HG03097 (cell line): Measurements from ENCODE around the gene SMYD3.

ENCODE experiments used
- ATAC-seq: cut with Tn5 transposase; IDR thresholded peaks from one replicate; pipeline ENCODE4 v1.9.1; 2021; ENCODE audit not compliant: unreplicated experiment, low FRiP score

The SMYD3 gene

DNA sequence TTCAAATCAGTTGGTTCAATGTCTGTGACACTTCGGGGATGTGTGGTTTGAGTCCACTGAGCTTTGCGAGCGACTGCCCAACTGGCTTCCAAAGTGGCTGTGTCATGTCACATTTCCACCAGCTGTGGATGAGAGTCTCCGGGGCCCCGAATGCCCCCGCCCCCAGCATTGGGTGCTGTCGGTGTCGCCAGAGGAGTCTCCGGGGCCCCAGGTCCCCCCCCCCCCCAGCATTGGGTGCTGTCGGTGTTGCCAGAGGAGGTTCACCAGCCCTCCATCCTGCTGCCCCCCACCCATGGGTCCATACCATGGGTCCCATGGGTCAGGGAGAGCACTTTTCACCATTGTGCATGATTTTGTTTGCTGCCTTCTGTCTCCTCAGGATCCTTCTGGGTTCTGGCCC lies 9.0 kb upstream of the SMYD3 start:
- no peak for ATAC-seq

DNA sequence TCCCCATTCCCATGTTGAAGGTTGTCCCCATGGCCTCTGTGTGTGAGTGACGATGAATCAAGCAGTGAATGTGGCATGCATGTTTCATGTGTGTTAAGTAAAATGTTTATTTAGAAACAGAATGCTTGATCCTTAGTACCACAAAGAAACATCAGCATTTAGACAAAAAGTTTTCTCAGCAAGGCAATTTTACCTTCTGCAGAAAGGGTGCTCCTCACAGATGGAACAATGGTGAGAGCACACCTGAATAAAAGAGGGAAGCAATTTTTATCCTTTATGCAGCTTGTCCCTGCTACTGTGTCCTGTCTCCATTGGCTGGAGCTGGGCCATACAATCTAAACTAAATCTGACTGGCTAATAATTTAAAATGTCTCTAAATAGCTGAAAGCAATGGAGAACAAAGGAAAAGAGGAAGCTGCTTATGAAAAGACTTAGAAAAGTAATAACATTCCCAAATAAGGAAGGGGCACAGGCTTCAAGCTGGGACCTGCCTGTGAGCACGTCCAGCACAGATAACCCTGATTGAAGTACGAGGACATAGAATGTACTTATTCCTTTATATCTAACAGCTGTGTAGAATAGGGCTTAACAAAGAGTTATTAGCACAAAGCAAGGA lies 8.4 kb upstream of the SMYD3 start:
- no peak for ATAC-seq

DNA sequence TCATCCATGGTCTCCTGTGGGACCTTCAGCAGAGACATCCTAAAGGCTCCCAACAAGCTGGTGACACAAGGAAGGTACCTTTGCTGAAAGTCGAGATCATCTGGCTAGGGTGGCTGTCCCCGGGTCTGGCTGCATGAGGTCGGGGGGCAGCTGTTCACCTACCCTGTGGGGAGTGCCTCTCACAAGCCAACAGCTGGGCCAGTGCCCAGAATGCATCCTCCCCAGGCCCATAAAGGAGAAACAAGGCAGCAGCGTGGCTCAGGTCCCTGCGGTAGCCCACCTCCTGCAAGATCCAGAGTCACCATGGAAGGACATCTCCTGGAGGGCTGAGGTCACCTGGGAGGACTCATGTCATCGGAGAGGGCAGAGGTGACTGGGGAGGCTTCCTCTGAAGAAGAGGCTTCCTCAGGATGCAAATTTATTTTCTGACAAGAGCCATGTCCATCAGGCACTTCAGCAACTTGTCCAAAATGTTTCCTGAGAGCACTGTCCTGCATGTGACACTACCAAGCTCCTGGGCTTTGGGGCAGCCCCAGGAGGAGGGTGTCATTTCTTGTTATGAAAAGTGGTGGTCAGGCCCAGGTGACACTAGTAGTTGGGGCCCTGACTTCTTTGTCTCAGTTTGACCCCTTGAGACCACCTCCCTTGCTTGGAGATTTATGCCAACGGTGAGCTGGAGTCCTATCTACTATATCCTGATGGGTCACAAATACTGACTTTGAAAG lies 6.7 kb upstream of the SMYD3 start:
- no peak for ATAC-seq

DNA sequence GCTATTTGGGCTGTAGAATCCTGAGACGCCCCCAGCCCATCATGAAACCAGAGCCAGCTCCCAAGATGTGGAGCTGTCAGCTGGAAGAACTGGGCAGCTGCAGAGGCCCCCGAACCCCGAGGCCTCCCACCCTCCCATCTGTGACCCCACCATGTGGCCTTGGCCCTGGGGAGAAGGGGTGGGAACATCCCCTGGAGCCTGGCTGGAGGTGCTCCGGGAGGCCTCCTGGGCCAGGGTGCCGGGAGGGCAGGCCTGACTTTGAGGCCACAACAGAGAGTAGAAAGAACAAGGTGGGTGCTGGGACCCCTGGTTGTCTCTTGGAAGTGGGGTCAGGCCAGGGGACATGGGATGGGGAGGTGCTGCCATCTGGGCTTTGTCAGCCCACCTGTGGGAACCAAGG lies 6.0 kb upstream of the SMYD3 start:
- no peak for ATAC-seq

DNA sequence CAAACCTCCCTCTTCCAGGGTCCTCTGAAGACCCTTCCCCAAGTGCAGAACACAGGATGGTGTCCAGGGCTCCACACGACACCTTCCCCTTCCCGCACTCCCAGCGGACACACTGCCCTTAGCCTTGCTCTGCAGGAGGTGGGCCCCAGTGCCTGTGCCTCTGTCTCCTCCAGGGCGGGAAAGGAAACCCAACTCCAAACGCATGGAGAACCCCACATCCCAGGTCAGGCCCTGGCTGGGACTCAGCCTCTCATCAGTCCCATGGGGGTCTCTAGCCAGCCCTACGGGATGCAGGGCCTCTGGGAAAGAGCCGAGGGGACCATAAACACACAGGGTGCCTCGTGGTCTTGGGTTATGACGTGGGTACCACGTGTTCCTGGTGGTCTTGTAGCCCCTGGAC lies 5.6 kb upstream of the SMYD3 start:
- ATAC-seq, result no peak

DNA sequence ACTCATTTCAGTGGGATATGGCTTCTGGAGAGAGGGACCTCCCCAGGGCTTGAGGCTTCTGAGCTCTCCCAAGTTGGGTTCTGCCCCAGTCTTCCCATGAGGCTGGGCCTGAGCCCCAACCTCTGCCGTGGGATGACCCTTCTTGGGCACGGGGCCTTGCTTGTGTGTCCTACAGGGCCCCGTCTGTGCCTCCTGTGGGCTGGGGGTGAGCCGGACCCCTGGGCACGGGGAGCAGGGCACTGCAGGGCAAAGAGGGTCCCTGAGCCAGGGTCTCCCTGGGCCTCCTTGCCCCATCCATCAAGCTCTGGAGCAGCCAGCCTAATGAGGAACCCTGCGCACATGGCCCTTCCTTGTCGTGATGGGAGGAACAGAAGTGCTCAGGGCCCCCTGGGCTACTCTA lies 5.2 kb upstream of the SMYD3 start:
- no peak for ATAC-seq

DNA sequence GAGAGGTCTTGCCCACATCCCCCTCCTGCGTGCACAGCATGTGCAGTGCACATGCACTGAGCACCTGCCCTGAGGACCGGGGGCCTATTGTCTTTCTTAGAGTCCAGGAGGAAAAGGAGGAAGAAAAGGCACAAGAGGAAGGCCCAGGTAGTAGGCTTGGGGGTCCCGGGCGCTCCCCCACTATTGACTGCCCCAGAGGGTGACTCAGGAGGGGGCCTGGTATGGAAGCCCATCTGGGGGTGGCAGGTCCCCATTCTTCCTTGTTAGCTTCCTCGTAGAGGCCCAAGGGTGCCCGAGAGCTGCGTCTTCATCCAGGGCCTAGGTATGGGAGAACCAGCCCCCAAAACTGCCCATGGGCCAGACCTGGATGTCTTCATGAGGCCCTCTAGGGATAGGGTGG lies 4.1 kb upstream of the SMYD3 start:
- ATAC-seq, result no peak

DNA sequence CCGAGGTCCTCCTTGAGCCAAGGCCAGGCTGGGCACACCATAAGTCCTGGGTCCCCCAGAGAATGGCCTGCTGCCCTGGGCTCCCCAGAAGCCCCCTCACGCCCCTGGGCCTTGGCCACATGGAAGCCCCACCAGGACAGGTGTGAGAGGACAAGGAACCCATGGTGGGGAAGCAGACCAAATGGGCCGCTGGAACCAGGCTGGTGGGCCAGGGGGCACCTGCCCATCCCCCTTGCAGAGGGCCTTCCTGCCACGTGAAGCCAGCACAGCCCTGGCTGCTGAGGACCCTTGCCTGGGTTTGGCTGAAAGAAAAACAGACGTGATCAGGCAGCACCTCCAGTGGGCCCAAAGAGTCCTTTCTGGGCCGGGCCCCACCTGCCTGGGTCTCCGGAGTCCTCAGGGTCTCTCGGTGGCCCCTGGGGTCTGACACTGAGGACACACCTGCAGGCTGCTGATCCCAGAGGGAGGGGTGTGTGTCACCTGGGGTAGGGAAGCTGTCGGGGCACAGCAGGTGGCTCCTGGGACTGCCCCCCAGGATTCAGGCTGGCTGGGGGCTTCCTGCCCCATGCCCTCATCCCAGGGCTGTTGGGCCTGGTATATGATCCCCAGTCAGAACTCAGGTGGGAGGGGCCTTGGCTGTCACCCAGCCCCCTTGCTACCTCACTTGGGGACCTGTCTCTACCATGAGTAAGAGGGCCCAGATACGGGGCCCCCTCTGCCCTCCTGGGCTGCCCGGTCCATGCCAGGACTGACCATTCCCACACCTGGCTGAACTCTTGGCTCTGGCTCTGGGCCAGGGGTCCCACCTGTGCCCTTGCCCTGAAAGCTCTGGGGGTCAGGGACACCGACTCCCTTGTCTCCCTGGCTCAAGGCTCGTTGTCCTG lies 3.3 kb upstream of the SMYD3 start:
- no peak for ATAC-seq

DNA sequence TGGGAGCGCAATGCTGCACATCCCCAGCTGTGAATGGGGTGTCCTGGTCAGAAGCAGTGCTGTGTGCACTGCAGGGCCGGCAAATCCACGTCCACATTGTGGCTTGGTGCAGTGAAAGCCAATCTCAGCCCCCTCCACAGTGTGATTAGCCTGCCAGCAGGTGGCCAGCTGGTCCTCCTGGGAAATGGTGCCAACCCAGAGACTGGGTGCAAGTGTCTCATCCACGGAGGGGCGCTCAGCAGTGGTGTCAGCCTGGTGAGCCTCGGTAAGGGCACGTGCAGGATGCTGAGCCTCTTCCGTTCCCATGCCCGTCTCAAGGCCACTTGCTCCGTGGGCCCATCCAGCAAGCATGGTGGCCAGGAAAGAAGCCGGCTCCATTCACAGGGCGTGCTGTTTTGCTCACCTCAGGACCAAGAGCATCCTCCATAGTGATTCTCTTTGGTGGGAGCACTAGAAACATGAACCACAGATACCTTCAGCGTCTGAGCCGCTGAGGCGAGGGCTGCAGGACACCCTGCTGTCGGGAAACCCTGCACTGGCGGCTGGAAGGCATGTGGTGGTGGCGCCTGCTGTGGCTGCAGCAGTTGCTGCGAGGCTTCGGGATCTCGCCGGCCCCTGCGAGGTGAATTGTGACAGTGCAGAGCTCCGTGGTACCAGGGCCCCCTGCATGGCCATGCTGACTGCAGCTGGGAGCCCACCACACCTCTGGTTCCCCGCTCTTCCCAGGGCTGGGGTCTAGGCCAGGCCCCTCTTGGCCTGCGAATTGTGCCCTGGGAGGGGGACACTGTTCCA lies 2.0 kb upstream of the SMYD3 start:
- ATAC-seq, result no peak

DNA sequence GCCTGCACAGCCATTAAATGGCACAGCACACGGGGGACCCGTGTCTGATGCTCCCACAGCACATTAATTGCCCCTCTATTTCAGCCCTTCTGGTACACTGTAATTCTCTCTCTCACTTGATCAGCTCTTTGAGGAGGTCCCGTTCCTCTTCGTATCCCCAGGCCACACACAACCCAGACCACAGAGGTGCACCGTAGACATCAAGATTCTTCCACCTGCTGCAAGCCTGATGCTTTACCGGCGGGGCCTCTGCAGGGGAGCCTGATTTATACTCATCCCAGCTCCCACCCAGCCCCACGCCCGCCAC lies 759 bp downstream of the SMYD3 start:
- no peak for ATAC-seq

DNA sequence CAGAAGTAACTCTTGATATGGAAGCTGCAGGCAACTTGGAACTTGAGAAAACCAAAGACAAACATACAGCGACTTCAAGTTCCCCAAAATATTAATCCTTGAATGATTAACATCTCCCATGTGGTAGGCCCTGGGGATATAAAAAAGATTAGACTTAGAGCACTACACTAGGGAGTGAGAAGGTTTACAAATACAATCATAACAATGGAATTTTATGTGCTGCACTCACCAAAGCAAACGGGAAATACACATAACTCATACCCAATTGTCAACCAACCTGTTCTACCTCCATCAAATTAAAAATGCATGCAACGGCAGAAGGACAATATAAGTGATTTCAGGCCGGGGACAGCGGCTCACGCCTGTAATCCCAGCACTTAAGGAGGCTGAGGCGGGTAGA lies 3.7 kb downstream of the SMYD3 start:
- ATAC-seq, result no peak

DNA sequence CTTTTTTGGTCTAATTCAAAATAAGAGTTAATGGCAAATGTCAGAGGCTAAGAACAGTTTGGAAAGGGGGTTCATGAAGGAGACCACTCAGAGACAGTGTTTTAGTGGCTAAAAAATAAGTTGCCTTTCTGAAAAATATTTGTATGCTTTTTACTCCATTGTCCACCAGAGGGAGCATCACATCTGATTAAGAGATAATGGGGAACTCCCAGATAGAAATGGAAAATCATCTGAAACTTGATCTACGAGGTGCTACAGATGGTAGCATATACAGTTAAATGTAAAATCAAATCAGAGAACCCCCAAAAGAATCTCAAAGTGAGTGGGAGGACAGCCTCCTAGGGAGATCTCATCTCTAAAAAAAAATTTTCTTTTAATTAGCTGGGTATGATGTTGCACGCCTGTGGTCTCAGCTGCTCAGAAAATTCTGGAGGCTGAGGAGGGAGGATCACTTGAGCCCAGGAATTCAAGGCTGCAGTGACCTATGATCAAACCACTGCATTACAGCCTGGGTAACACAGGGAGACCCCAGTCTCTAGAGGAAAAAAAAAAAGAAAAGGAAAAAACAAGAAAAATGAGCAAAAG lies 9.7 kb downstream of the SMYD3 start:
- ATAC-seq, result no peak

DNA sequence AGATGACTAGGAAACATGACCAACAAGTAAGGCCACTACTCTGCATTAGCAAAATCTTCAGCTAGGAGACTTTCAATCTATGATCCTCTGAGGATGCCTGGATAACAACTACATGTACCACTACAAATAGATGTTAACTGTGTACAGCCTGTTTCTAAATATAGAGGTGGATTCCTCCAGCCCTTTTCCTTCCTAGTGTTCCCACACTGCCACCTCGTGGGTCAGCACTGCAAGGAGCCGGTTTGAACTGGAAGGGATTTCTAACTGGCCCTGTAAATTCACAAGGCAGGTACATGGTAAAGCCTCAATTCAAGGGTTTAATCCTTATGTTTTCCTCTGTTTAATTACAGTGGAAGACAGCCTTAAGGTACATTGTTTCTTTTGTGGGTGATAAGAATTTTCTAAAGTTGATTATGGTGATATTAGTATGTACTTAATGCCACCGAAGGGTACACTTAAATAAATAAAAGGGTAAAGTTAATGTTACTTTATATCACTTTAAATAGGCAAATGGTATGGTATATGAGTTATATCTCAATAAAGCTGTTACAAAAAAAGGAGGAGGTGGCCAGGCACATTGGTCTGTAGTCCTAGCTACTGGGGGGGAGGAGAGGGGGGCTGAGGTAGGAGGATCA lies 14.4 kb downstream of the SMYD3 start:
- no peak for ATAC-seq

DNA sequence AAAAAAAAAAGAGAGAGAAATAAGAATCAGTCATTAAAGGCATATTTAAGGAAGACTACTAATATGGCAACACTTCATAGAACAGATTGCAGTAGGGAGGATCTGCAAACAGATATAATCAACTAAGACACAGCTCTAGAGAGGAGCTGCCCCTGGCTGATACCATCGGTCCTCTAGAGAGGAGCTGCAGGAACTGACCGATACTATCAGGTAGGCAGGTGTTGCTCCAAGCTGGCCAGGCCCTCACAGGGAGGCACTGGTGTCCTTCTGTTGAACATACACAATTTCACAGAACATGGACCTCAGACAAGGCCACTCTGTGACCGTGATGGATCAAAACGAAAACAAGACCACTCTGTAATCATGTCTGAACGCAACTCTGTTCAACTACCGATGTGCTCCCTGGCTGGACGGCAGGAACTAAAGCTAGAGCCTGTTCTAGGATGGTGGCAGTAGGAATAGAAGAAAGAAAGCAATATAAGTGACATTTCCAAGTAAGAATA lies 15.5 kb downstream of the SMYD3 start:
- no peak for ATAC-seq

DNA sequence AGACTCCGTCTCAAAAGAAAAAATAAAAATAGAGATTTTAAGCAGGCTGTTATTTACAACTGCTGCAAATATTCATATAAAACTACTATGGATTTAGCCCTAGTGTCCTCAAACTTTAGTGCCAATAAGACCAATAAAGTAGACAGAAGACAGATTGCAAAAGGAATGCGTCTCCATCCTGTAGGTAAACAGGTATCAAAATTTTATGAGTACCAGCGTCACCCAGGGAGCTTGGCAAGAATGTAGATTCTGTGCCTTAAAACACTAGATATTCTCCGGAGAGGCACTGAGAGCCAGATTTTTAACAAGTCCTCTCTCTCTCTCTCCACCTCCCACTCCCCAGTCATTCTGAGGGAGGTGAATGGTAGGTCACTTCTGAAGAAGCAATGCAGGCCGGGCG lies 18.4 kb downstream of the SMYD3 start:
- ATAC-seq, result no peak

DNA sequence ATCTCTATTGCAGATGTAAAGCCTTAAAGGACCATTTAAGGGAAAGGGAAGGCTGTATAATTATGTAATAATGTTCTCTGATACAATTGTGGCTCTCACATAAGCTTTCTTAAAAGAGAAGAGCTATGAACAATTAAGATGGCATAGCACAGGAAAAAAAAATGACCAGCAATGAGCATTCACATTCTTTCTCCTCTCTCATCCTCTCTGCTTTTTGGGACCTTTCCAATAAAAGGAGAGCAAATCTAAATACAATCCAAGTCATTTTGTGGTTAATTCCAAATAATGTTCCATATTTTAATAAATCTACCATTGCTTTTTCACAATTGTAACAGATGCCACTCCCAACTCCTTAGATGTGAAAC lies 23.5 kb downstream of the SMYD3 start:
- ATAC-seq, result no peak

DNA sequence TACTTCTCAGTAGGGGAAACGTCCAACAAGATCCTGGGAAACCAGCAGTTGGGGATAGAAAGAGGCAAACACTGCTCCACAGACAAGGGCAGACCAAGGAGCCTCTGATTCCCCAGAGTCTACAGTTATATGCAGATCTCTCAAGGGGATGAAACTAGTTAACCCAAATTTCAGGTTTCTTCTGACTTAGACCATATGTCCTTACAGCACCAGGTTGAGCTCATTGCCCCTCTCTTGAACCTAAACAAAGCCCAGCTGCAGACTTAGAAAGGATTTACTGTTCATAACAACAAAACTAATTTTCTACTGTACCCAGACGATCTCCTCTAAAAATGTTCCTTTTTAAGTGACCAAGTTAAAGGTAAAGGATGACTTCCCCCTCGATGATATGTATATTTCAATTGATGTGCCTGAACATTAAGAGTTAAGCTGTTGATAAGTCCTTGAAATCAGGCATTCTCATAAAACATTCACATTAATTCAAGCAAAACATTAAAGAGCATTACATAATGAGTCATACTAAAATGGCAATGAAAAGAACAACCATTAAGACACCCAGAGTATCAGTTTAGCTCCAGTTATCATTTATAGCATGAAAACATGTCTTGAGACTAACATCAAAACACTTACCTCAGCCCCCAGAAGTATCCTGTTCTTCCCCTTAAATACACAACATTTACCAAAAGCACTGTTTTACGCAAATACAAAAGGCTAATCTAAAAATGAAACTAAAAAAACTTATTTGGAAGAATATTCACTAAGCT lies 24.1 kb downstream of the SMYD3 start:
- no peak for ATAC-seq

DNA sequence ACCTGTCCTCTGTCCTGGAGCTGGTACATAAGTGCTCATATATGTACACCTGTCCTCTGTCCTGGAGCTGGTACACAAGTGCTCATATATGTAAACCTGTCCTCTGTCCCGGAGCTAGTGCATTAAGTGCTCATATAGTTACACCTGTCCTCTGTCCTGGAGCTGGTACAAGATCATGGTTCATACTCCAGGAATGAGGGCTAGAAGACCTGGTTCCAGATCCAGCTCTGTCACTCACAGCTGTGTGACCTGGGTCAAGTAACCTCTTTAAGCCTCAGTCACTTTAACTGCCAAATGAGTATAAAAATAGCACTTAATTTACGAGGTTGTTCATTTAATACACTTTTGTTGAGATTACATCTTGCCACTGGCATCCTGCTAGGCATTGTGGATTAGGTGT lies 28.0 kb downstream of the SMYD3 start:
- no peak for ATAC-seq

DNA sequence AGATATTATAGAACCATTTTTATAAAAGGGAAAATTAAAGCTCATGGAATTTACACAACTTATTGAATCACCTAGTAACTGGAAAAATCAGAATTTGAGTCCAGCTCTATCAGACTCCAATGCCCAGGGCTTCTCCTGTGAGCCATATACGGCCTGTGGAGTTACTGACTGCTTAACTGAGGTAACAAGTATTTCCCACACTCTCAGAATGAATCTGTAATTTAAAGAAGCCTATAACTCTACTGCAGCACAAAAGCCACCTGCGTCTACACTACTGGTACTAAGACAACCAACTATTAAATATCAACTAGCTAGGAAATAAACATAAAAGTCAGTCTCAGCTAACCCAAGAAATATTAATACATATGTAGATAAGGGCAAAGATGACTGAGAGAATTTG lies 29.4 kb downstream of the SMYD3 start:
- no peak for ATAC-seq
